Measurements from ENCODE around the gene TRIM40. TPM values are rescaled to one million over a fixed set of nuclear protein-coding genes. Genes with fewer than 3 reads are reported as not detected.

The TRIM40 gene
- total and polyA plus RNA-seq, 2 of the 13 experiments (the other 11 are each of a cell fraction or from before 2014, with no cell fraction given): 0.58 TPM; not detected in 1

GRCh38 chr6:30101444-30102413, 34.2 kb upstream of the TRIM40 start (continued):
- TF ChIP-seq SIN3B (IDR thresholded peaks at IDR 0.05; ENCODE audit: low read length) (no peak), ZNF883 (CRISPR knock-in tag; IDR thresholded peaks at IDR 0.05; ENCODE audit: not compliant biosample characterization) (peak; percentile 88), ARNT (IDR thresholded peaks at IDR 0.05) (no peak), HES4 (CRISPR knock-in tag; IDR thresholded peaks at IDR 0.05; ENCODE audit: borderline replicate concordance) (no peak), ZNF616 (CRISPR knock-in tag; IDR thresholded peaks at IDR 0.05; ENCODE audit: low read depth) (no peak; the same call in 1 of the 2 replicates), HOXA3 (CRISPR knock-in tag; IDR thresholded peaks at IDR 0.05) (peak; percentile 79; the same call in 1 of the 2 replicates), ISX (CRISPR knock-in tag; conservative IDR thresholded peaks at IDR 0.05) (no peak), KIAA2018 (CRISPR knock-in tag; IDR thresholded peaks at IDR 0.05; ENCODE audit: borderline replicate concordance) (no peak), ESRRA (CRISPR knock-in tag; IDR thresholded peaks at IDR 0.05; ENCODE audit: low read depth) (peak; percentile 63; the same call in 1 of the 2 replicates), THAP9 (CRISPR knock-in tag; IDR thresholded peaks at IDR 0.05; ENCODE audit: borderline replicate concordance) (peak; percentile 78; the same call in 1 of the 2 replicates)

Measured in HepG2 (cell line).